Measurements from ENCODE around the gene ZNF609.

DNA sequence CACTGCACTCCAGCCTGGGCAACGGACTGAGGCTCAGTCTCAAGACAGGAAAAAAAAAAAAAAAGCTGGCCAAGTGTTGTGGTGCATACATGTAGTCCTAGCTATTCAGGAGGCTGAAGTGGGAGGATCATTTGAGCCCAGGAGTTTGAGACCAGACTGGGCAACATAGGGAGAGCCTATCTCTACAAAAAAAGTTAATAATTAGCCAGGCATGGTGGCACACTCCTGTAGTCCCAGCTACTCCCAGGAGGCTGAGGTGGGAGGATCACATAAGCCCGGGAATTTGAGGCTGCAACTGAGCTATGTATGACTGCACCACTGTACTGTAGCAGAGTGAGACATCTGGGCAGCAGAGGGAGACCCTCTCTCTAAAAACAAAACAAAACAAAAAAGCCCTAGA lies 256.1 kb downstream of the ZNF609 start:
- no peak for TF ChIP-seq CTCF (IDR thresholded peaks at IDR 0.05 in 2 of 3, conservative IDR thresholded peaks at IDR 0.05 in 1 of 3; ENCODE audit: control insufficient read depth in 2 of 3, extremely low read depth in 1 of 3, insufficient read depth in 1 of 3, low read depth in 3 of 3, low read length in 3 of 3)
- TF ChIP-seq RELA (IDR thresholded peaks at IDR 0.05; ENCODE audit: borderline replicate concordance, partially characterized antibody): no peak
- no peak for TF ChIP-seq RAD21 (IDR thresholded peaks at IDR 0.05; ENCODE audit: insufficient read depth, low read depth, low read length)
- TF ChIP-seq ATF2 (IDR thresholded peaks at IDR 0.05; ENCODE audit: low read length): no peak
- TF ChIP-seq NRF1 (conservative IDR thresholded peaks at IDR 0.05; ENCODE audit: low read depth, low read length): no peak
- no peak for TF ChIP-seq BMI1 (IDR thresholded peaks at IDR 0.05; ENCODE audit: borderline replicate concordance)
- no peak for TF ChIP-seq POLR2A (IDR thresholded peaks at IDR 0.05; ENCODE audit: low read depth, low read length)
- no peak for TF ChIP-seq ZZZ3 (IDR thresholded peaks at IDR 0.05; ENCODE audit: control insufficient read depth, insufficient read length, low read depth)
- no peak for TF ChIP-seq LARP7 (IDR thresholded peaks at IDR 0.05)
- TF ChIP-seq, protein P1, sequence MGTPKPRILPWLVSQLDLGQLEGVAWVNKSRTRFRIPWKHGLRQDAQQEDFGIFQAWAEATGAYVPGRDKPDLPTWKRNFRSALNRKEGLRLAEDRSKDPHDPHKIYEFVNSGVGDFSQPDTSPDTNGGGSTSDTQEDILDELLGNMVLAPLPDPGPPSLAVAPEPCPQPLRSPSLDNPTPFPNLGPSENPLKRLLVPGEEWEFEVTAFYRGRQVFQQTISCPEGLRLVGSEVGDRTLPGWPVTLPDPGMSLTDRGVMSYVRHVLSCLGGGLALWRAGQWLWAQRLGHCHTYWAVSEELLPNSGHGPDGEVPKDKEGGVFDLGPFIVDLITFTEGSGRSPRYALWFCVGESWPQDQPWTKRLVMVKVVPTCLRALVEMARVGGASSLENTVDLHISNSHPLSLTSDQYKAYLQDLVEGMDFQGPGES (IDR thresholded peaks at IDR 0.05): no peak
